Keratinocyte (primary cell): ENCODE measurements around the gene ZRANB1. TPM values are rescaled to one million over a fixed set of nuclear protein-coding genes. Genes with fewer than 3 reads are reported as not detected.

ENCODE experiments used
- DNase-seq: peaks from one replicate; pipeline ENCODE4 v3.0.0-alpha.2; 2011; ENCODE audit warnings: low read depth, missing footprints, low spot score
- FAIRE-seq: peaks from 2 replicates; lab custom pipeline; 2011; peaks lifted over from hg19 to GRCh38; lab: Jason Lieb, UNC
- H2AFZ ChIP-seq: 2 replicates; pipeline ENCODE4 v1.6.0; 2012; ENCODE audit warnings: low read length, control low read depth, inconsistent platforms; ENCODE audit not compliant: control insufficient read depth
- H3K27ac ChIP-seq: 2 replicates; pipeline ENCODE4 v1.5.1; 2011; ENCODE audit warnings: low read length; ENCODE audit not compliant: control insufficient read depth, insufficient read depth
- H3K27me3 ChIP-seq: 3 replicates; pipeline ENCODE4 v1.6.0; 2011; ENCODE audit warnings: low read length; ENCODE audit not compliant: control insufficient read depth, insufficient read depth; ENCODE audit errors: extremely low read depth
- H3K36me3 ChIP-seq, 2 experiments: 2 replicates in 1 of 2; 3 replicates in 1 of 2; pipeline ENCODE4 v1.5.1; 2011; ENCODE audit warnings: low read length in 2 of 2, mild to moderate bottlenecking in 1 of 2; ENCODE audit not compliant: control insufficient read depth in 2 of 2, insufficient read depth in 2 of 2; ENCODE audit errors: extremely low read depth in 1 of 2
- H3K4me1 ChIP-seq: 3 replicates; pipeline ENCODE4 v1.5.1; 2011; ENCODE audit warnings: low read length; ENCODE audit not compliant: control insufficient read depth, insufficient read depth; ENCODE audit errors: extremely low read depth
- H3K4me2 ChIP-seq: 3 replicates; pipeline ENCODE4 v1.6.0; 2011; ENCODE audit warnings: low read depth, low read length; ENCODE audit not compliant: control insufficient read depth, insufficient read depth; ENCODE audit errors: extremely low read depth
- H3K4me3 ChIP-seq, 3 experiments: fragments of 200-600 bp in 1 of 3; sonication (generic) in 1 of 3; 2 replicates in 2 of 3; 3 replicates in 1 of 3; pipeline ENCODE4 v1.5.1; 2011 to 2016; ENCODE audit warnings: low read length in 3 of 3, mild to moderate bottlenecking in 3 of 3, control low read depth in 2 of 3, inconsistent platforms in 1 of 3, low read depth in 1 of 3, mixed read lengths in 1 of 3, mixed run types in 1 of 3, moderate library complexity in 1 of 3; ENCODE audit not compliant: control insufficient read depth in 2 of 3, insufficient read depth in 2 of 3; ENCODE audit errors: extremely low read depth in 1 of 3
- H3K79me2 ChIP-seq: 2 replicates; pipeline ENCODE4 v1.6.0; 2012; ENCODE audit warnings: low read length; ENCODE audit not compliant: control insufficient read depth, insufficient read depth
- H3K9ac ChIP-seq: 3 replicates; pipeline ENCODE4 v1.6.0; 2011; ENCODE audit warnings: low read length; ENCODE audit not compliant: control insufficient read depth, insufficient read depth; ENCODE audit errors: extremely low read depth
- H3K9me1 ChIP-seq: 3 replicates; pipeline ENCODE4 v1.6.0; 2011; ENCODE audit warnings: low read length; ENCODE audit not compliant: control insufficient read depth, insufficient read depth; ENCODE audit errors: extremely low read depth
- H3K9me3 ChIP-seq: 2 replicates; pipeline ENCODE4 v1.5.1; 2012; ENCODE audit warnings: low read depth, low read length; ENCODE audit not compliant: control insufficient read depth
- H4K20me1 ChIP-seq: 3 replicates; pipeline ENCODE4 v1.6.0; 2011; ENCODE audit warnings: low read length; ENCODE audit not compliant: control insufficient read depth, insufficient read depth; ENCODE audit errors: extremely low read depth
- CTCF ChIP-seq, 3 experiments: IDR thresholded peaks in 1 of 3; conservative IDR thresholded peaks in 1 of 3; optimal IDR thresholded peaks in 1 of 3; 2 replicates in 2 of 3; 3 replicates in 1 of 3; pipeline versions ENCODE3 to v1.5.1; 2011; ENCODE audit warnings: low read length in 3 of 3, mild to moderate bottlenecking in 3 of 3, moderate library complexity in 2 of 3, control low read depth in 1 of 3, inconsistent platforms in 1 of 3; ENCODE audit not compliant: insufficient read depth in 2 of 3; ENCODE audit errors: extremely low read depth in 1 of 3
- EZH2 ChIP-seq: IDR thresholded peaks from one replicate; pipeline ENCODE4 v1.6.1; 2012; ENCODE audit warnings: inconsistent platforms, mild to moderate bottlenecking, low read length, moderate library complexity
- dilution Hi-C: fragments of 300-500 bp; cut with MboI; formaldehyde crosslinking; loops from one replicate; pipeline ENCODE4 v1.7.0; 2020; ENCODE audit warnings: low sequenced_read_pairs; ENCODE audit not compliant: extremely low pct_ligation_motif_present
- polyA plus RNA-seq, 5 experiments: library from polyadenylated mRNA; depleted of rRNA in 3 of 5; stranded (reverse) in 3 of 5; stranded (forward) in 1 of 5; unstranded in 1 of 5; fragments of >200 nt; gene quantifications; 1 replicate in 1 of 5; 2 replicates in 3 of 5; 3 replicates in 1 of 5; pipeline versions ENCODE4 v1.2.1 to v1.2.3, GENCODE V29; 2011 to 2012; ENCODE audit warnings: missing spikeins in 2 of 5, low read depth in 1 of 5, low replicate concordance in 1 of 5

Gene ZRANB1
- polyA plus RNA-seq, 1 donor (not counting 4 experiments of a cell fraction or from before 2014, with no cell fraction given): 9.3 TPM

GRCh38 chr10:125003901-125004467 lies 62.1 kb downstream of the ZRANB1 start:
- Histone ChIP-seq H3K79me2 (peaks cover 47% of the 10 kb centered on the region), H3K9ac (no peak overlapping the region), H3K4me2 (no peak overlapping the region), H3K9me3 (no peaks in the 10 kb centered on the region), H3K27ac (no peak overlapping the region), H3K27me3 (no peaks in the 10 kb centered on the region), H3K36me3 (peaks cover 39 to 43% of the 10 kb centered on the region in 2 experiments), H4K20me1 (peaks cover 7% of the 10 kb centered on the region), H2AFZ (no peak overlapping the region), H3K4me1 (peaks cover 14% of the 10 kb centered on the region), H3K9me1 (no peaks in the 10 kb centered on the region), H3K4me3 (no peak overlapping the region)
- no peak for DNase-seq
- no peak for FAIRE-seq
- TF ChIP-seq EZH2: no peak
- no peak for TF ChIP-seq CTCF (optimal IDR thresholded peaks at IDR 0.05 in 1 of 3, IDR thresholded peaks at IDR 0.05 in 1 of 3, conservative IDR thresholded peaks at IDR 0.05 in 1 of 3; ENCODE audit: extremely low read depth in 1 of 3, insufficient read depth in 2 of 3, low read length in 3 of 3)
- dilution Hi-C loops: no loop called here

DNA sequence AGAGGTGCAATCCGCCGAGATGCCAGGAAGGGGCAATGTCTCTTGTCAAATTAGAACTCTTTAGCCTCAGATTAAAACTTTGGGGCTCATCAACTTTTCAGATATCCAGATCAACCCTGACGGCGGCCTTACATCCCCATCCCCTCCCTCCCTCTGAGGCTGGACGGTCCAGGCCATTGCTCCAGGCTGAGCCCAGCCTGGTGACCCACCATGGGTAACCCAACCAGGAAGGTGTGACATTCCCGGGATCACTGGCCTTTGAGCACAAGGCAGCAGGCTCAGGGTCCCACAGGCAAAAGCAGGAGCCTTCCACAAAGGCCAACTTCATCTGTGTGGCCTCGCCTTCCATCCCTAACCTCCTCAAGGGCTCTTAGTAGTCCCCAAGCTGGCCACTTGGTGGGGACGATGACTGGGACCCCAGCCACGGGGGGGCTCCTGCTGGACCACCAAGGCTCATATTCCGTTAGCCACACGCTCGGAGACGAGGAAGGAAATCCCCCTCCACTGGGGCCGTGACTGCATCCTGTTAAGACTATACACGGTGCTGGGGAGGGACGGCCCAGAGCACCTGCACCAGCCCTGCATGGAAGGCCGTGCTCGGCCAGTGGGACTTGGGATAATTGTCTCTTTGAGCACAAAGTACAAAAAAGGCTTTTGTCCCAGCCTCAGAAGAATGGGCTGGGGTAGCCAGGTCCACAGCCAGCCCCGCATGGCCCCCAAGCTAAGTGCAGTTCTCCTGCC lies 62.8 kb downstream of the ZRANB1 start:
- Histone ChIP-seq H3K27me3 (no peaks in the 10 kb centered on the region), H3K36me3 (peaks cover 38 to 41% of the 10 kb centered on the region in 2 experiments), H4K20me1 (peaks cover 7% of the 10 kb centered on the region), H3K9me3 (no peaks in the 10 kb centered on the region), H3K4me1 (peaks cover 22% of the 10 kb centered on the region), H3K27ac (no peak overlapping the region), H3K4me3 (no peak overlapping the region), H3K9ac (no peak overlapping the region), H2AFZ (no peak overlapping the region), H3K79me2 (peaks cover 51% of the 10 kb centered on the region), H3K9me1 (no peaks in the 10 kb centered on the region), H3K4me2 (no peak overlapping the region)
- no peak for DNase-seq
- FAIRE-seq: no peak
- TF ChIP-seq EZH2 (no peak), CTCF (optimal IDR thresholded peaks at IDR 0.05 in 1 of 3, IDR thresholded peaks at IDR 0.05 in 1 of 3, conservative IDR thresholded peaks at IDR 0.05 in 1 of 3; ENCODE audit: extremely low read depth in 1 of 3, insufficient read depth in 2 of 3, low read length in 3 of 3) (no peak)
- dilution Hi-C loops: no loop called here
